Right ventricle myocardium superior (tissue), 1 donor: ENCODE results near the gene SSR1. TPM values are rescaled to one million over a fixed set of nuclear protein-coding genes. Genes with fewer than 3 reads are reported as not detected.
"Not testable (repeated sequence)": the region's sequence is repeated elsewhere in the genome, so short reads cannot be mapped to it uniquely, and the experiment has no call there.

Experiments used
- ATAC-seq: fragments of 200-7000 bp; cut with Tn5 transposase; one replicate; pipeline ENCODE4 v1.9.1; 2020; ENCODE audit warnings: mild to moderate bottlenecking; ENCODE audit not compliant: poor library complexity
- DNase-seq: peaks from one replicate; pipeline ENCODE4 v3.0.0-alpha.2; 2020
- intact Hi-C: fragments of 100-400 bp; cut with DNase I; formaldehyde crosslinking; loops from one replicate; pipeline ENCODE4 v1.11.2; 2022
- total RNA-seq: library from RNA; stranded (reverse); fragmentation: NEBNext Ultra II Directional; extraction: Animal tissue kit (Norgen Biotek cat#: 25700); gene quantifications from one replicate; pipeline ENCODE4 v1.2.1, GENCODE V29; 2021
- donor health status: DM: no; HTN: yes; CAD: no; lungs with severe emphysema.

SSR1 gene
- total RNA-seq, 1 donor from 2014 or later = 47.5 TPM

- no peak for ATAC-seq
- intact Hi-C loops = no loop called here
- DNase-seq = peak; percentile 29
Measured at GRCh38 chr6:7264686-7265384, 48.2 kb downstream of the SSR1 start.

DNA sequence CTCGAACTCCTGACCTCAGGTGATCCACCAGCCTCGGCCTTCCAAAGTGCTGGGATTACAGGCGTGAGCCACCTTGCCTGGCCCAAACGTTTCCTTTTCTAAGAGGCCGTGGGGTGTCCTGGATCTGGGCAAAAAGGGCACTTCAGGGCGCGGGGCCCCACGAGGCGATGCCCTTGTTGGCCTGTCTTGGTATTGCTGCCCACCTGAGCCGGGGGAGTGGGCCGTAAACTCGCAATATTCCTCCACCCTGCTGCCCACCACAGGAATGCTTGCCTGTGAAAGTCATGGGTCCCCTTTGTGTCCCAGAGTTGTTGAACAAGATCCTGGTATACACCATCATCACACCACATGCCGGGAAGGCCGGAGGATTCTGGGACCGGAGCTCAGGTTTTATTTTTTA is 49.0 kb downstream of the SSR1 start:
- intact Hi-C loops = no loop called here
- no peak for ATAC-seq
- DNase-seq = peak; percentile 19

- intact Hi-C loops, DNase-seq, ATAC-seq: not testable (repeated sequence)
Measured at GRCh38 chr6:7263519-7263805, 49.5 kb downstream of the SSR1 start.

DNA sequence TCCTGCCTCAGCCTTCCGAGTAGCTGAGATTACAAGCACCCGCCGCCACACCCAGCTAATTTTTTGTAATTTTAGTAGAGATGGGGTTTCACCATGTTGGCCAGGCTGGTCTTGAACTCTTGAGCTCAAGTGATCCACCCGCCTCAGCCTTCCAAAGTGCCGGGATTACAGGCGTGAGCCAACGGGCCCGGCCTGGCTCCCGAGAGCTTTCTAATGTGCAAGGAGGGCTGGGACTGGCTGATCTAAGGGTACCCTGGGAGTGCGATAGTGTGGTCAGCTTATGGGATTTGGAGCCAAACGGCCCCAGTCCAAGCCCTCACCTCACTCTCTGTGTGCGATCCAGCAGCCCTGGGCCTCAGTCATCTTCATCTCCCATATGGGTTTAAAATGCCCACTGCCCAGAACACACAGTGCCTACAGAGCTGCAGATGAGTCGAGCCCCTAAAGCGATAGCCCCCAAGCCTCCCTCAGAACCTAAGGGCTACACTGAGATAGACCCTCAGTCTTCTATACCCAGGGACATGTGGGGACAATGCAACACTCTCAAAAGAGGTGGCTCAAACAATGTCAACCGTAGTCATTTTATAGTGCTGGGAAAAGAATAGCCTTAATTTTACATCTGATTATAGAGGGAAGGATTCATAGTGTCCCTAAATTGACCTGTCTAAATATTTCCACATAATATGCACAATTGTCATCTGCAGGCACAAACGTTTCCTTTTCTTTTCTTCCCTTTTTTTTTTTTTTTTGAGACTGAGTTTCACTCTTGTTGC is 50.1 kb downstream of the SSR1 start:
- ATAC-seq (no peak), DNase-seq (no peak)
- intact Hi-C loops = no loop called here

DNA sequence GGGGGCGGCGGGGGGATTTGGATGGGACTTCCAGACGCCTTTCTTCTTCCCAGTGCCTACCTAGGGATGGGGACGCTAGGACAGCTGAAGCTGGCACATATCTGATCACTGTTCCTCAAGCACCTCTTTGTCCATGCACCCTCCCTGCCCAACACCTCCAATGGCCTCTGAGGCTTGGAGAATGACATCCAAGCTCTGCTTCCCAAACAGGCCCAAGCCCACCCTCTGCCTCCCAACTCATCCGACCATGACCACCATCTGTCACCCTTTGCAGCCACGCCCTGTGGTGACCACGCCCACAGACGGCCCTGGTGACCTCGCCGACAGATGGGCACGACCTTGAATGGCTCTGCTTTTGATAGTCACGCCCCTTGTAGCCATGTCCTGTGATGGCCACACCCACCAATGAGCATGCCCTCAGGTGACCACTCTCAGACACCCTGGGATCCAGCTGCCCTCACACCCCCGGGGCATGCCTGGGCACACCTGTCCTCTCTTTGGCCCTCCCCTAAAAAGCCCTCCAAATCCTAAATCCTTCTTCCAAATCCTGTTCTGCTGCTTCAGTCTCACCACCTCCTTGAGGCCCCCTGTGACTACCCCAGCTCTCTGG is 51.0 kb downstream of the SSR1 start:
- peak; percentile 64 for DNase-seq
- peak; percentile 22 for ATAC-seq
- intact Hi-C loops = no loop called here

- intact Hi-C loops = no loop called here
- DNase-seq (peak; percentile 92), ATAC-seq (peak; percentile 98)
Measured at GRCh38 chr6:7261032-7261841, 51.8 kb downstream of the SSR1 start.

GRCh38 chr6:7260291-7261031 is 52.5 kb downstream of the SSR1 start:
- peak; percentile 17 for ATAC-seq
- intact Hi-C loops = no loop called here
- no peak for DNase-seq

DNA sequence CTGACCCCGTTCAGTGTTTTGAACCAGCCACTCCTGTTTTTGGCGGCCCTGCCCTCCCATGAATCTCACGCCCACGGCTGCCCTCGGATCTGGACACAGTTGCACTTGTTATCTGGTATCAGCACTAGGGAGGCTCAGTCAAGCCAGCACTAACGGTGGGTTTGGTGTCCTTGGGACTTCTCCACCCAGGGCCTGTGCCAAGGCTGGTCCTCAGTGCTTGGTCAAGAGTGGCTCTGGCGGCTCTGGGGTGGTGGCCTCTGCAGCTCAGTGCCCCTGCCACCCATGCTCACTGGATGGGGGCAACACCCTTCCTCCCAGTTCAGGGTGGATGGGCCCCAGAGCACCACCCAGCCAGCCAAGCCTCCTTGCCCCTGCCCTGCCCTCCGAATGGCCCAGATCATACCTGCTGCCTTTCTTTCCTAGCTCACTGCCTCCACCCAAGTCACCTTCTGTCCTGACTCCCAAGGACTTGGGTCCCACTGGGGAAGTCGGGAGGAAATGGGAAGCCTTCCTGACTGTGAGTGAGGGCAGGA is 54.7 kb downstream of the SSR1 start:
- ATAC-seq (no peak), DNase-seq (peak; percentile 37)
- intact Hi-C loops = no loop called here

DNA sequence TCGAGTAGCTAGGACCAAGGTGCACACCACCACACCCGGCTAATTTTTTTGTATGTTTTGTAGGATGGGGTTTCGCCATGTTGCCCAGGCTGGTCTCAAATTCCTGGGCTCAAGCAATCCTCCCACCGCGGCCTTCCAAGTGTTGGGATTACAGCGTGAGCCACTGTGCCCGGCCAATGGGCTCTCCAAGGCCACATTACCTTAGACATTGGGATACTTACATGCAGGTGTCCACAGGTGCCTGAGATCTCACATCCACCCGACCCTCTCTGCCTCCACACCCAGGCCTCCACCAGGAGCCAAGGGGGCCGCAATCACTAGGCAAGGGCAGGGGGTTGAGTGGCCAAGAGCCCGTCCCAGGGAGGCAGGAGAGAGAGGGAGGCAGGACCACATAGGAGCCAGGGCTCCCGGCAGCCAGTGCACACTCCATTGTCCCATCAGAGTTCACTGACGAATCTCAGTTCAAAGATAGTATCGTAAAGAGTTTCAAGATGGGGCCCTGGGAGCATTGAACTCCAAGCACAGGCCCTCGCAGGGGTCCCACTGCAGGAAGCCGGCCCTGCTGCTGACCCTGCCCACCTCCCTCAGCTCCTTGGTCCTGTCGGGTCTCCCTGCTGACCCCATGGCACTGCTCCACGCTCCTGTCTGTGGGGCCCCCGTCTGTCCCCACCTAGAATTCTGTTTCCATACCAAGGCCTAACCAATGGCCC is 55.3 kb downstream of the SSR1 start:
- DNase-seq (no peak), ATAC-seq (no peak)
- intact Hi-C loops = no loop called here

GRCh38 chr6:7256785-7257184 is 56.2 kb downstream of the SSR1 start:
- no peak for DNase-seq
- intact Hi-C loops = no loop called here
- no peak for ATAC-seq

- intact Hi-C loops = no loop called here
- no peak for DNase-seq
- ATAC-seq = no peak
Measured at GRCh38 chr6:7255918-7256317, 57.1 kb downstream of the SSR1 start.

- intact Hi-C loops = no loop called here
- DNase-seq (peak; percentile 50), ATAC-seq (peak; percentile 51)
Measured at GRCh38 chr6:7254980-7255835, 57.8 kb downstream of the SSR1 start.

- intact Hi-C loops = no loop called here
- peak; percentile 64 for ATAC-seq
- DNase-seq = no peak
Measured at GRCh38 chr6:7252390-7252789, 60.6 kb downstream of the SSR1 start.

GRCh38 chr6:7251646-7252260 is 61.2 kb downstream of the SSR1 start:
- DNase-seq = no peak
- intact Hi-C loops = no loop called here
- ATAC-seq = no peak

DNA sequence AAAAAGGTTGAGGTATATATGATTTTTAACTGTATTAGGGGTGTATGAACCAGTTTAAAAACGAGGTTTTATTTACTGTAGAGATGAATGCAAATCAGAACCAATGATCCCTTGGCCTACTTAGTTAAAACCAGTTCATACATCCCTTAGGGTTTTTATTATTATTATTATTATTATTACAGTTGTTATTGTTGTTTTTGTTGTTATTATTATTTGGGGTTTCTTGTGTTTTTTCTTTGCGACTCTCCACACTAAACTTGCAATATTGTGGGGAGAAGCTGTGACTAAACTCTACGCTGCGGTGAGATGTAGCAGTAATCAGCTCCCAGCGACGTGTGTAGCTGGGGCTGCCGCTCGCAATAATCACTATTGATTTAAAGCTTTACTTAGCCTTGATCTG is 62.2 kb downstream of the SSR1 start:
- DNase-seq = no peak
- intact Hi-C loops = no loop called here
- no peak for ATAC-seq

DNA sequence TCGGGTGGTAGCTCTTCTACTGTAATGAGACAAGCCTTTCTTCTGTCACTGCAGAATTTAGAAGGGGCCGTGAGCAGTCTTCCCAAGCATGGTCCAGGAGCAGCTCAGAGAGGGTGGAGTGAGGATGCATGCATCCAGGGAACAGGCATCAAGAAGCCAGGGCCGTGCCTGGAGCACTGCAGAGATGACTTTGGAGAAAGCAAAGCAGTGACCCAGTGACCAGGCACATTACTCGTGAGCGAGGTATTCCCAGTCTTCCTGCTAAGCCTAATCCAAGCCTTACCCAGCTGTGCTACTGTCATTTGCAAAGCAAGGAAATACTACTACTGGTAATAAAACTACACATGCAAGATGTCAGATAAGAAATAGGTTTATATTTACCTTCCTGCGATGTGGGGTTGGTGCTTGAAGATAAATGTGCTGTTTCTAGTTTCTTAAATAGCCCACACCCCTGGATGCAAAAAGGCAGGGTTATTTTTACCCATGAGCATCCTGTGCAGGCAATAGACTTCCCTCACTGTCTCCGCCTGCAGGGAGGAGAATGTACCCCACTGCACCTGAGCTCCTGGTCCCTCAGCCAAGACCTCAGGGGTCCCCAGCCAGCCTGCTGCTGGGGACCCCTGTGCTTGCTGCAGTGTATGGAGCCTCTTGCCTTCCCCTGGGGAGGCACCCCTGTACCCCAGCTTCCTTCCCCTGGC is 62.9 kb downstream of the SSR1 start:
- ATAC-seq = no peak
- intact Hi-C loops = loop anchor here (10.0 kb wide), 1 partner anchor 675 kb away; no protein-coding TSS in a partner anchor

More for the DNA sequence above, 62.9 kb downstream of the SSR1 start:
- DNase-seq = no peak
